H9 (cell line): ENCODE measurements around the gene MAP3K19. TPM values are rescaled to one million over a fixed set of nuclear protein-coding genes. Genes with fewer than 3 reads are reported as not detected.

Experiments used
- DNase-seq: peaks from one replicate; pipeline ENCODE4 v3.0.0-alpha.2; 2017
- H2AFZ ChIP-seq: one replicate; pipeline ENCODE4 v1.6.1; 2013; ENCODE audit warnings: mild to moderate bottlenecking, low read length, control low read depth, moderate library complexity
- H2AK5ac ChIP-seq: 2 replicates; pipeline ENCODE4 v1.6.1; 2013; ENCODE audit warnings: low read length, control low read depth, mixed read lengths; ENCODE audit not compliant: insufficient read length
- H2BK120ac ChIP-seq: one replicate; pipeline ENCODE4 v1.6.1; 2013; ENCODE audit warnings: low read depth, mild to moderate bottlenecking, low read length, control low read depth, inconsistent platforms; ENCODE audit not compliant: poor library complexity, severe bottlenecking
- H2BK12ac ChIP-seq: 2 replicates; pipeline ENCODE4 v1.6.1; 2013; ENCODE audit warnings: low read length, control low read depth, mixed read lengths, low read depth; ENCODE audit not compliant: insufficient read length
- H2BK15ac ChIP-seq: 2 replicates; pipeline ENCODE4 v1.6.1; 2013; ENCODE audit warnings: low read depth, low read length, control low read depth
- H2BK20ac ChIP-seq: one replicate; pipeline ENCODE4 v1.6.1; 2013; ENCODE audit warnings: low read depth, mild to moderate bottlenecking, low read length, control low read depth, inconsistent platforms; ENCODE audit not compliant: poor library complexity, severe bottlenecking
- H2BK5ac ChIP-seq: 2 replicates; pipeline ENCODE4 v1.6.1; 2013; ENCODE audit warnings: low read length, control low read depth, mixed read lengths; ENCODE audit not compliant: insufficient read length
- H3K14ac ChIP-seq: 2 replicates; pipeline ENCODE4 v1.6.1; 2013; ENCODE audit warnings: low read length, control low read depth; ENCODE audit not compliant: insufficient read depth
- H3K18ac ChIP-seq: 2 replicates; pipeline ENCODE4 v1.6.1; 2013; ENCODE audit warnings: low read depth, mild to moderate bottlenecking, mixed read lengths, low read length, control low read depth; ENCODE audit not compliant: insufficient read length
- H3K23ac ChIP-seq: 2 replicates; pipeline ENCODE4 v1.6.1; 2013; ENCODE audit warnings: low read length, control low read depth, mixed read lengths, low read depth; ENCODE audit not compliant: insufficient read length
- H3K23me2 ChIP-seq: 2 replicates; pipeline ENCODE4 v1.6.1; 2013; ENCODE audit warnings: low read depth, mild to moderate bottlenecking, mixed read lengths, low read length, control low read depth; ENCODE audit not compliant: insufficient read length, poor library complexity, severe bottlenecking
- H3K27ac ChIP-seq: 2 replicates; pipeline ENCODE4 v1.5.1; 2013; ENCODE audit warnings: low read length, control low read depth, mixed read lengths, low read depth; ENCODE audit not compliant: insufficient read length
- H3K27me3 ChIP-seq: 2 replicates; pipeline ENCODE4 v1.6.1; 2013; ENCODE audit warnings: low read length, control low read depth, inconsistent platforms; ENCODE audit not compliant: insufficient read depth
- H3K4ac ChIP-seq: 2 replicates; pipeline ENCODE4 v1.6.1; 2013; ENCODE audit warnings: low read depth, mild to moderate bottlenecking, control low read depth, inconsistent platforms, low read length, moderate library complexity
- H3K4me1 ChIP-seq: 2 replicates; pipeline ENCODE4 v1.6.1; 2013; ENCODE audit warnings: low read length, control low read depth, inconsistent platforms; ENCODE audit not compliant: insufficient read depth
- H3K4me2 ChIP-seq: 2 replicates; pipeline ENCODE4 v1.6.1; 2013; ENCODE audit warnings: low read length, control low read depth, mixed read lengths; ENCODE audit not compliant: insufficient read length, insufficient read depth
- H3K56ac ChIP-seq: 2 replicates; pipeline ENCODE4 v1.6.1; 2013; ENCODE audit warnings: low read depth, mild to moderate bottlenecking, mixed read lengths, low read length, control low read depth; ENCODE audit not compliant: insufficient read length
- H3K79me1 ChIP-seq: 2 replicates; pipeline ENCODE4 v1.6.1; 2013; ENCODE audit warnings: low read depth, mild to moderate bottlenecking, moderate library complexity, low read length, control low read depth, inconsistent platforms; ENCODE audit not compliant: insufficient read depth, poor library complexity, severe bottlenecking
- H3K79me2 ChIP-seq: 2 replicates; pipeline ENCODE4 v1.6.1; 2013; ENCODE audit warnings: low read length, control low read depth, inconsistent platforms; ENCODE audit not compliant: insufficient read depth
- H3K9ac ChIP-seq: 2 replicates; pipeline ENCODE4 v1.6.1; 2013; ENCODE audit warnings: low read length, control low read depth, mixed read lengths; ENCODE audit not compliant: insufficient read length; ENCODE audit errors: extremely low read depth
- H3K9me3 ChIP-seq: one replicate; pipeline ENCODE4 v1.6.1; 2013; ENCODE audit warnings: low read depth, low read length, inconsistent platforms; ENCODE audit not compliant: control insufficient read depth
- H3T11ph ChIP-seq: one replicate; pipeline ENCODE4 v1.6.1; 2013; ENCODE audit warnings: mild to moderate bottlenecking, low read length, control low read depth, inconsistent platforms
- H4K20me1 ChIP-seq: one replicate; pipeline ENCODE4 v1.6.1; 2013; ENCODE audit not compliant: control insufficient read depth, insufficient read length, insufficient read depth
- H4K5ac ChIP-seq: 2 replicates; pipeline ENCODE4 v1.6.1; 2013; ENCODE audit warnings: low read depth, mild to moderate bottlenecking, mixed read lengths, low read length, control low read depth; ENCODE audit not compliant: insufficient read length
- H4K8ac ChIP-seq: replicated peaks from 2 replicates; pipeline ENCODE4 v1.6.1; 2013; ENCODE audit warnings: low read length, control low read depth, mixed read lengths, low read depth; ENCODE audit not compliant: insufficient read length
- H4K91ac ChIP-seq: 2 replicates; pipeline ENCODE4 v1.6.1; 2013; ENCODE audit warnings: low read depth, mild to moderate bottlenecking, moderate library complexity, mixed read lengths, low read length, control low read depth; ENCODE audit not compliant: insufficient read length
- H3K27ac Mint-ChIP-seq, 3 experiments: 2 replicates in 2 of 3; 3 replicates in 1 of 3; pipeline ENCODE4 v1.8.0; 2020 to 2021; ENCODE audit warnings: mixed read lengths in 3 of 3, mild to moderate bottlenecking in 1 of 3, moderate library complexity in 1 of 3
- H3K27me3 Mint-ChIP-seq: 2 replicates; pipeline ENCODE4 v1.8.0; 2021; ENCODE audit warnings: low read depth, mild to moderate bottlenecking, moderate library complexity, mixed read lengths
- H3K36me3 Mint-ChIP-seq, 3 experiments: 2 replicates in 2 of 3; 3 replicates in 1 of 3; pipeline ENCODE4 v1.8.0; 2020 to 2021; ENCODE audit warnings: low read depth in 3 of 3, mixed read lengths in 3 of 3; ENCODE audit not compliant: insufficient read depth in 1 of 3
- H3K4me1 Mint-ChIP-seq, 2 experiments: 2 replicates each; pipeline ENCODE4 v1.8.0; 2020; ENCODE audit warnings: mixed read lengths in 2 of 2
- H3K4me3 Mint-ChIP-seq, 2 experiments: 2 replicates in 1 of 2; 3 replicates in 1 of 2; pipeline ENCODE4 v1.8.0; 2020 to 2021; ENCODE audit warnings: mild to moderate bottlenecking in 2 of 2, mixed read lengths in 2 of 2, moderate library complexity in 1 of 2
- H3K9me3 Mint-ChIP-seq, 2 experiments: 2 replicates in 1 of 2; 3 replicates in 1 of 2; pipeline ENCODE4 v1.8.0; 2020; ENCODE audit warnings: mild to moderate bottlenecking in 2 of 2, mixed read lengths in 2 of 2, moderate library complexity in 1 of 2
- WGBS: extraction: QIAGEN DNeasy Blood & Tissue Kit; methylation state at CpG from one replicate; pipeline ENCODE4 v1.1.7; 2013; ENCODE audit warnings: missing lambda C conversion rate, low lambda C conversion rate, mixed read lengths; ENCODE audit not compliant: insufficient read length; ENCODE audit errors: extremely low coverage; 5-methylcytosine and 5-hydroxymethylcytosine counted together
- total RNA-seq: library from RNA; stranded (reverse); gene quantifications from 2 replicates; pipeline ENCODE4 v1.2.1, GENCODE V29; 2021
- TF ChIP-seq, protein P1 (sequence below): fragments of 200-600 bp; sonication (generic); conservative IDR thresholded peaks from 3 replicates; pipeline ENCODE4 v1.8.0; 2021; ENCODE audit warnings: antibody characterized with exemption, mild to moderate bottlenecking

Gene MAP3K19
- total RNA-seq, 1 experiment from 2014 or later = not detected

DNA sequence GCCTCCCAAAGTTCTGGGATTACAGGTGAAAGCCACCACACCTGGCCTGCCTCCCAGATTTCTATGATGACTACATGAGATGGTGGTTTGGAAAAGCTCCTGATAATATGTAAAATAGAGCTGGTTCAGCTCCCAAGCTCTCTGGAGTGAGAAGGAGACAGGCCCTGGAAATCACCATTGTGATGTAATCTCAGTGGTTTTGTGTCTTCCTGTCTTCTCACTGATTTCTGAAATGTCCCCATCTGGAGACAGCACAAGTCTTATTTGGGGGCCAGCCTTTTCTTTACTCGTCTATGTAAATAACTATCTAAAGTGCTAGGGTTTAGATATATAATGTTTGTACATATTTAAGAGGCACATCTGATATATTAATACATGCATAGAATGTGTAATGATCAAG is 64.6 kb downstream of the MAP3K19 start:
- Histone ChIP-seq H2AK5ac (no peak overlapping the region), H2BK5ac (no peak overlapping the region), H2BK120ac (no peak overlapping the region), H4K8ac (no peak overlapping the region), H3K4ac (no peak overlapping the region), H3K4me2 (no peak overlapping the region), H3K4me1 (no peaks in the 10 kb centered on the region), H2BK15ac (no peak overlapping the region), H4K20me1 (no peaks in the 10 kb centered on the region), H3K9me3 (no peaks in the 10 kb centered on the region), H4K5ac (no peak overlapping the region), H3T11ph (no peak overlapping the region), H3K18ac (no peak overlapping the region), H3K27me3 (no peaks in the 10 kb centered on the region), H3K56ac (no peak overlapping the region), H3K14ac (no peak overlapping the region), H2AFZ (no peak overlapping the region), H3K79me2 (no peaks in the 10 kb centered on the region), H2BK20ac (no peak overlapping the region), H3K23me2 (no peaks in the 10 kb centered on the region), H3K9ac (no peak overlapping the region), H3K23ac (no peak overlapping the region), H2BK12ac (no peak overlapping the region), H3K27ac (no peak overlapping the region), H3K79me1 (no peaks in the 10 kb centered on the region), H4K91ac (no peak overlapping the region)
- H3K36me3 Mint-ChIP-seq = no peaks in the 10 kb centered on the region; a peak in 1 of 7 replicates
- no peaks in the 10 kb centered on the region for H3K4me1 Mint-ChIP-seq
- no peak overlapping the region for H3K4me3 Mint-ChIP-seq
- WGBS = no CpG with 5 or more reads among the region's 1 CpG
- DNase-seq = no peak
- no peaks in the 10 kb centered on the region; a peak in 1 of 5 replicates for H3K9me3 Mint-ChIP-seq
- TF ChIP-seq, protein P1, sequence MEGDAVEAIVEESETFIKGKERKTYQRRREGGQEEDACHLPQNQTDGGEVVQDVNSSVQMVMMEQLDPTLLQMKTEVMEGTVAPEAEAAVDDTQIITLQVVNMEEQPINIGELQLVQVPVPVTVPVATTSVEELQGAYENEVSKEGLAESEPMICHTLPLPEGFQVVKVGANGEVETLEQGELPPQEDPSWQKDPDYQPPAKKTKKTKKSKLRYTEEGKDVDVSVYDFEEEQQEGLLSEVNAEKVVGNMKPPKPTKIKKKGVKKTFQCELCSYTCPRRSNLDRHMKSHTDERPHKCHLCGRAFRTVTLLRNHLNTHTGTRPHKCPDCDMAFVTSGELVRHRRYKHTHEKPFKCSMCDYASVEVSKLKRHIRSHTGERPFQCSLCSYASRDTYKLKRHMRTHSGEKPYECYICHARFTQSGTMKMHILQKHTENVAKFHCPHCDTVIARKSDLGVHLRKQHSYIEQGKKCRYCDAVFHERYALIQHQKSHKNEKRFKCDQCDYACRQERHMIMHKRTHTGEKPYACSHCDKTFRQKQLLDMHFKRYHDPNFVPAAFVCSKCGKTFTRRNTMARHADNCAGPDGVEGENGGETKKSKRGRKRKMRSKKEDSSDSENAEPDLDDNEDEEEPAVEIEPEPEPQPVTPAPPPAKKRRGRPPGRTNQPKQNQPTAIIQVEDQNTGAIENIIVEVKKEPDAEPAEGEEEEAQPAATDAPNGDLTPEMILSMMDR = no peak
- no peak overlapping the region for H3K27ac Mint-ChIP-seq
- H3K27me3 Mint-ChIP-seq = no peaks in the 10 kb centered on the region; the same call in none of the 2 replicates
